MM.1S (cell line): Measurements from ENCODE around the gene MTFR1L.

ENCODE experiments used
- DNase-seq: peaks from one replicate; pipeline ENCODE4 v3.0.0-alpha.2; 2015
- H2AFZ ChIP-seq: fragments of 300-600 bp; sonication (generic); 2 replicates; pipeline ENCODE4 v1.6.0; 2016; ENCODE audit warnings: antibody characterized with exemption, low read length
- H3F3A ChIP-seq: fragments of 300-600 bp; sonication (generic); 2 replicates; pipeline ENCODE4 v1.6.1; 2016; ENCODE audit warnings: mild to moderate bottlenecking, antibody characterized with exemption, low read length, moderate library complexity, mixed read lengths; ENCODE audit not compliant: insufficient read depth
- H3K27ac ChIP-seq: fragments of 300-600 bp; sonication (generic); 2 replicates; pipeline ENCODE4 v1.5.1; 2016; ENCODE audit warnings: mild to moderate bottlenecking, low read length
- H3K27me3 ChIP-seq: fragments of 300-600 bp; sonication (generic); replicated peaks from 2 replicates; pipeline ENCODE4 v1.6.0; 2016; ENCODE audit warnings: low read length; ENCODE audit not compliant: insufficient read depth
- H3K36me3 ChIP-seq: fragments of 300-600 bp; sonication (generic); replicated peaks from 2 replicates; pipeline ENCODE4 v1.6.1; 2016; ENCODE audit warnings: mild to moderate bottlenecking, low read length, mixed read lengths; ENCODE audit not compliant: insufficient read depth
- H3K4me1 ChIP-seq: fragments of 300-600 bp; sonication (generic); 2 replicates; pipeline ENCODE4 v1.6.1; 2016; ENCODE audit warnings: low read length, mixed read lengths
- H3K4me2 ChIP-seq: fragments of 300-600 bp; sonication (generic); 2 replicates; pipeline ENCODE4 v1.6.0; 2016; ENCODE audit warnings: low read depth, low read length
- H3K4me3 ChIP-seq: fragments of 300-600 bp; sonication (generic); 2 replicates; pipeline ENCODE4 v1.5.1; 2016; ENCODE audit warnings: low read length, mixed read lengths
- H3K79me2 ChIP-seq: fragments of 300-600 bp; sonication (generic); 2 replicates; pipeline ENCODE4 v1.6.1; 2016; ENCODE audit warnings: mixed run types, low read length, mixed read lengths
- H3K9ac ChIP-seq: fragments of 300-600 bp; sonication (generic); 2 replicates; pipeline ENCODE4 v1.6.1; 2016; ENCODE audit warnings: low read length, mixed read lengths
- H3K9me2 ChIP-seq: fragments of 300-600 bp; sonication (generic); replicated peaks from 2 replicates; pipeline ENCODE4 v1.6.1; 2016; ENCODE audit warnings: mild to moderate bottlenecking, low read length, mixed read lengths; ENCODE audit not compliant: insufficient read depth
- H3K9me3 ChIP-seq: fragments of 300-600 bp; sonication (generic); replicated peaks from 2 replicates; pipeline ENCODE4 v1.6.1; 2016; ENCODE audit warnings: mild to moderate bottlenecking, low read length, mixed read lengths; ENCODE audit not compliant: insufficient read depth
- H4K20me1 ChIP-seq: fragments of 300-600 bp; sonication (generic); 2 replicates; pipeline ENCODE4 v1.6.1; 2016; ENCODE audit warnings: mild to moderate bottlenecking, low read length, moderate library complexity, mixed read lengths; ENCODE audit not compliant: insufficient read depth
- CTCF ChIP-seq: fragments of 300-600 bp; sonication (generic); IDR thresholded peaks from 2 replicates; pipeline ENCODE4 v1.5.1; 2016; ENCODE audit warnings: antibody characterized with exemption, low read length, mixed read lengths
- EZH2 ChIP-seq: fragments of 300-600 bp; sonication (generic); optimal IDR thresholded peaks from 2 replicates; pipeline ENCODE3; 2017; ENCODE audit warnings: low read depth, mild to moderate bottlenecking, antibody characterized with exemption, low read length, mixed read lengths
- EZH2phosphoT487 ChIP-seq: fragments of 300-600 bp; sonication (generic); IDR thresholded peaks from 2 replicates; pipeline ENCODE4 v1.6.1; 2018; ENCODE audit warnings: antibody characterized with exemption, low read length

Gene MTFR1L

GRCh38 chr1:25814549-25815087 is 5.1 kb upstream of the MTFR1L start:
- no peak for TF ChIP-seq EZH2phosphoT487
- TF ChIP-seq EZH2: no peak
- TF ChIP-seq CTCF: no peak
- H4K20me1 ChIP-seq: no peaks in the 10 kb centered on the region
- no peak overlapping the region for H3K27ac ChIP-seq
- peaks cover 8% of the 10 kb centered on the region; the same call in 1 of the 2 replicates for H3F3A ChIP-seq
- DNase-seq: no peak
- no peaks in the 10 kb centered on the region for H3K36me3 ChIP-seq
- 0 out of 2 replicates have a peak, but pooled peaks cover 3% of the 10 kb centered on the region for H3K4me1 ChIP-seq
- H3K27me3 ChIP-seq: no peaks in the 10 kb centered on the region
- H3K4me2 ChIP-seq: no peak overlapping the region
- H3K9me3 ChIP-seq: no peaks in the 10 kb centered on the region
- H2AFZ ChIP-seq: no peak overlapping the region
- no peaks in the 10 kb centered on the region for H3K79me2 ChIP-seq
- no peaks in the 10 kb centered on the region for H3K9me2 ChIP-seq
- no peak overlapping the region for H3K9ac ChIP-seq
- H3K4me3 ChIP-seq: no peak overlapping the region

- Histone ChIP-seq H3K27me3 (no peaks in the 10 kb centered on the region), H4K20me1 (no peaks in the 10 kb centered on the region), H3K9me2 (no peaks in the 10 kb centered on the region), H2AFZ (no peak overlapping the region), H3K36me3 (no peaks in the 10 kb centered on the region), H3K4me2 (no peak overlapping the region), H3F3A (peaks cover 14% of the 10 kb centered on the region; the same call in 1 of the 2 replicates), H3K9ac (no peak overlapping the region), H3K4me3 (no peak overlapping the region), H3K9me3 (no peaks in the 10 kb centered on the region), H3K79me2 (no peaks in the 10 kb centered on the region; the same call in 1 of the 2 replicates), H3K27ac (no peak overlapping the region), H3K4me1 (0 out of 2 replicates have a peak, but pooled peaks cover 3% of the 10 kb centered on the region)
- TF ChIP-seq EZH2: no peak
- no peak for TF ChIP-seq CTCF
- no peak for TF ChIP-seq EZH2phosphoT487
- DNase-seq: no peak
Measured at GRCh38 chr1:25815208-25816111, 4.3 kb upstream of the MTFR1L start.

GRCh38 chr1:25816112-25816718 is 3.5 kb upstream of the MTFR1L start:
- Histone ChIP-seq H3K4me1 (peaks cover 5% of the 10 kb centered on the region), H3K79me2 (peaks cover 6% of the 10 kb centered on the region), H3K27ac (no peak overlapping the region), H3K36me3 (no peaks in the 10 kb centered on the region), H3F3A (peaks cover 15% of the 10 kb centered on the region; the same call in 1 of the 2 replicates), H3K27me3 (no peaks in the 10 kb centered on the region), H3K9me2 (no peaks in the 10 kb centered on the region), H3K9me3 (no peaks in the 10 kb centered on the region), H4K20me1 (no peaks in the 10 kb centered on the region), H3K4me3 (no peak overlapping the region), H3K4me2 (no peak overlapping the region), H3K9ac (no peak overlapping the region), H2AFZ (no peak overlapping the region)
- TF ChIP-seq CTCF: no peak
- no peak for TF ChIP-seq EZH2phosphoT487
- TF ChIP-seq EZH2: no peak
- DNase-seq: no peak
